ENCODE measurements around the gene CD7.

Gene CD7

GRCh38 chr17:82354804-82355308, 37.4 kb upstream of the CD7 start:
- no peak overlapping the region for H3K4me3 ChIP-seq (ENCODE audit: insufficient read depth, low read length, poor library complexity, severe bottlenecking)
- H3K27ac ChIP-seq (ENCODE audit: low read depth, low read length), result no peak overlapping the region
- H3K9me3 ChIP-seq (ENCODE audit: insufficient read depth, low read length), result no peaks in the 10 kb centered on the region

GRCh38 chr17:82353484-82353883, 36.1 kb upstream of the CD7 start:
- no peaks in the 10 kb centered on the region for H3K9me3 ChIP-seq (ENCODE audit: insufficient read depth, low read length)
- no peaks in the 10 kb centered on the region for H3K9me2 ChIP-seq (replicated peaks; ENCODE audit: insufficient read depth, low read length)
- no peaks in the 10 kb centered on the region for H3K79me2 ChIP-seq (ENCODE audit: insufficient read depth, low read length)
- peaks cover 8% of the 10 kb centered on the region for H3F3A ChIP-seq (ENCODE audit: insufficient read depth)
- H3K4me3 ChIP-seq (ENCODE audit: insufficient read depth, low read length, poor library complexity, severe bottlenecking), result no peak overlapping the region
- no peak overlapping the region for H2AFZ ChIP-seq (ENCODE audit: low read depth, low read length, severe bottlenecking)
- H3K9ac ChIP-seq (ENCODE audit: low read length), result no peak overlapping the region
- H3K36me3 ChIP-seq (ENCODE audit: low read length), result no peaks in the 10 kb centered on the region
- no peak overlapping the region for H3K27ac ChIP-seq (ENCODE audit: low read depth, low read length)
- no peaks in the 10 kb centered on the region for H4K20me1 ChIP-seq (ENCODE audit: low read depth, low read length)
- no peak for TF ChIP-seq EZH2phosphoT487 (conservative IDR thresholded peaks at IDR 0.05; ENCODE audit: low read length)
- no peak for TF ChIP-seq CTCF (IDR thresholded peaks at IDR 0.05; ENCODE audit: insufficient read depth, low read length, poor library complexity, severe bottlenecking)
- no peaks in the 10 kb centered on the region for H3K27me3 ChIP-seq (ENCODE audit: low read length)
- H3K4me2 ChIP-seq (ENCODE audit: low read depth, low read length, poor library complexity, severe bottlenecking), result no peak overlapping the region

More at GRCh38 chr17:82354804-82355308, 37.4 kb upstream of the CD7 start:
- no peak overlapping the region for H2AFZ ChIP-seq (ENCODE audit: low read depth, low read length, severe bottlenecking)
- no peaks in the 10 kb centered on the region for H3K27me3 ChIP-seq (ENCODE audit: low read length)
- H4K20me1 ChIP-seq (ENCODE audit: low read depth, low read length), result no peaks in the 10 kb centered on the region
- no peaks in the 10 kb centered on the region for H3K79me2 ChIP-seq (ENCODE audit: insufficient read depth, low read length)
- H3K4me2 ChIP-seq (ENCODE audit: low read depth, low read length, poor library complexity, severe bottlenecking), result no peak overlapping the region
- no peaks in the 10 kb centered on the region for H3K9me2 ChIP-seq (replicated peaks; ENCODE audit: insufficient read depth, low read length)
- H3K9ac ChIP-seq (ENCODE audit: low read length), result no peak overlapping the region
- peaks cover 8% of the 10 kb centered on the region for H3F3A ChIP-seq (ENCODE audit: insufficient read depth)
- no peaks in the 10 kb centered on the region for H3K36me3 ChIP-seq (ENCODE audit: low read length)
- no peak for TF ChIP-seq CTCF (IDR thresholded peaks at IDR 0.05; ENCODE audit: insufficient read depth, low read length, poor library complexity, severe bottlenecking)
- TF ChIP-seq EZH2phosphoT487 (conservative IDR thresholded peaks at IDR 0.05; ENCODE audit: low read length), result no peak

- no peak overlapping the region for H3K4me2 ChIP-seq (ENCODE audit: low read depth, low read length, poor library complexity, severe bottlenecking)
- H3K9ac ChIP-seq (ENCODE audit: low read length), result no peak overlapping the region
- peak overlapping the region; percentile 69 for H3K27ac ChIP-seq (ENCODE audit: low read depth, low read length)
Observed at GRCh38 chr17:82351713-82352488, 34.5 kb upstream of the CD7 start.

More at GRCh38 chr17:82351713-82352488, 34.5 kb upstream of the CD7 start:
- no peaks in the 10 kb centered on the region for H4K20me1 ChIP-seq (ENCODE audit: low read depth, low read length)
- no peaks in the 10 kb centered on the region for H3K9me3 ChIP-seq (ENCODE audit: insufficient read depth, low read length)
- H3K79me2 ChIP-seq (ENCODE audit: insufficient read depth, low read length), result no peaks in the 10 kb centered on the region
- H2AFZ ChIP-seq (ENCODE audit: low read depth, low read length, severe bottlenecking), result no peak overlapping the region
- H3K4me3 ChIP-seq (ENCODE audit: insufficient read depth, low read length, poor library complexity, severe bottlenecking), result no peak overlapping the region
- H3F3A ChIP-seq (ENCODE audit: insufficient read depth), result peaks cover 8% of the 10 kb centered on the region
- H3K27me3 ChIP-seq (ENCODE audit: low read length), result no peaks in the 10 kb centered on the region
- H3K36me3 ChIP-seq (ENCODE audit: low read length), result no peaks in the 10 kb centered on the region
- no peaks in the 10 kb centered on the region for H3K9me2 ChIP-seq (replicated peaks; ENCODE audit: insufficient read depth, low read length)
- TF ChIP-seq EZH2phosphoT487 (conservative IDR thresholded peaks at IDR 0.05; ENCODE audit: low read length) (no peak), CTCF (IDR thresholded peaks at IDR 0.05; ENCODE audit: insufficient read depth, low read length, poor library complexity, severe bottlenecking) (peak; percentile 85)

Data from SU-DHL-6 (cell line).